RWPE2 (cell line): ENCODE results near the gene CHKB.
"Not testable (repeated sequence)": the region's sequence is repeated elsewhere in the genome, so short reads cannot be mapped to it uniquely, and the experiment has no call there.

Experiments used
- ATAC-seq: fragments of 200-7000 bp; cut with Tn5 transposase; 3 replicates; pipeline ENCODE4 v1.9.1; 2021; ENCODE audit warnings: low read depth
- DNase-seq: peaks from one replicate; pipeline ENCODE4 v3.0.0-alpha.2; 2020; ENCODE audit warnings: low spot score
- H3K27ac ChIP-seq: fragments of 450-650 bp; 2 replicates; pipeline ENCODE4 v1.5.1; 2017; ENCODE audit warnings: mild to moderate bottlenecking; ENCODE audit not compliant: poor library complexity, severe bottlenecking
- H3K27me3 ChIP-seq: fragments of 250-450 bp; sonication (Bioruptor Pico); 2 replicates; pipeline ENCODE4 v1.5.1; 2021; ENCODE audit warnings: mild to moderate bottlenecking, moderate library complexity; ENCODE audit not compliant: insufficient read depth, poor library complexity, severe bottlenecking
- H3K36me3 ChIP-seq: fragments of 250-450 bp; sonication (Bioruptor Pico); 2 replicates; pipeline ENCODE4 v1.5.1; 2020; ENCODE audit warnings: low read depth, mild to moderate bottlenecking, moderate library complexity
- H3K4me1 ChIP-seq: fragments of 250-450 bp; sonication (Bioruptor Pico); 2 replicates; pipeline ENCODE4 v1.5.1; 2021; ENCODE audit warnings: mild to moderate bottlenecking, moderate library complexity; ENCODE audit not compliant: insufficient read depth, poor library complexity, severe bottlenecking
- H3K4me3 ChIP-seq: fragments of 250-450 bp; sonication (Bioruptor Pico); 2 replicates; pipeline ENCODE4 v1.5.1; 2021; ENCODE audit warnings: mild to moderate bottlenecking, moderate library complexity; ENCODE audit not compliant: severe bottlenecking
- H3K9me3 ChIP-seq: fragments of 250-450 bp; sonication (Bioruptor Pico); 2 replicates; pipeline ENCODE4 v1.5.1; 2021; ENCODE audit warnings: mild to moderate bottlenecking, moderate library complexity; ENCODE audit not compliant: severe bottlenecking
- CTCF ChIP-seq: fragments of 450-650 bp; IDR thresholded peaks from one replicate; pipeline ENCODE4 v1.5.1; 2017; ENCODE audit warnings: mild to moderate bottlenecking, moderate library complexity; ENCODE audit not compliant: poor library complexity, severe bottlenecking

Gene CHKB

DNA sequence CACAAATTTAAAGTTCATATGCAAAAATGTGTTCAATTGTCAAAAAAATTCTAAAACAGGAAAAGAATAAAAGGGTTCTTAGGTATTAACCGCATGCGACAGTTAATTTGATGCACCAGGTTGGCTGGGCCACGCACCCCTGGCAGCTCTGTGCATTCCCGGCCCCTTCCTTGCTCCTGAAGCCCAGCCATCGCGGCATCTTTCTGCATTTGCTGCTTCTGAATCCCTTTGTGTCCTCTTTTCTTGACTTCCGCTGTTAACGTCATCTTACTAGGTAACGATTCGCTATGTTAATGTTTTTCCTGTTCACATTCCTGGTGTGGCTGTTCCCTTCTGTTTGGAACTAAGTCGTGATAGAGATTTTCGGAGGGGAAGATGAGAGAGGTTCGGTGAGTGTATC is 44.9 kb downstream of the CHKB start:
- no peak overlapping the region for H3K4me3 ChIP-seq
- H3K27me3 ChIP-seq: no peaks in the 10 kb centered on the region
- DNase-seq: no peak
- TF ChIP-seq CTCF: no peak
- H3K36me3 ChIP-seq: no peaks in the 10 kb centered on the region
- H3K4me1 ChIP-seq: peaks cover 32% of the 10 kb centered on the region
- ATAC-seq: no peak
- peak overlapping the region; percentile 86 for H3K27ac ChIP-seq
- no peaks in the 10 kb centered on the region for H3K9me3 ChIP-seq

GRCh38 chr22:50536226-50536625 is 46.4 kb downstream of the CHKB start:
- H3K27ac ChIP-seq: no peak overlapping the region
- H3K27me3 ChIP-seq: no peaks in the 10 kb centered on the region
- no peak for TF ChIP-seq CTCF
- H3K4me1 ChIP-seq: peaks cover 20% of the 10 kb centered on the region
- H3K36me3 ChIP-seq: no peaks in the 10 kb centered on the region
- DNase-seq (no peak), ATAC-seq (no peak)
- H3K9me3 ChIP-seq: no peaks in the 10 kb centered on the region
- no peak overlapping the region for H3K4me3 ChIP-seq

DNA sequence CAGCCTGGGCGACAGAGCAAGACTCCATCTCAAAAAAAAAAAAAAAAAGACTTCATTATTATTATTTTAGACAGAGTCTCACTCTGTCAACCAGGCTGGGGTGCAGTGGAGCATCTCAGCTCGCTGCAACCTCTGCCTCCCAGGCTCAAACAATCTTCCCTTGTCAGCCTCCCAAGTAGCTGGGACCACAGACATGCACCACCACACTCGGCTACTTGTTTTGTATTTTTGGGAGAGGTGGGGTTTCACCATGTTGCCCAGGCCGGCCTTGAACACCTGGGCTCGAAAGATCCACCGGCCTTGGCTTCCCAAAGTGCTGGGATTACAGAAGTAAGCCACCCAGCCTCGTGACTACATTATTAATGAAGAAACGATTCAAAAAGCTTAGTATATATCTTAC is 47.5 kb downstream of the CHKB start:
- H3K36me3 ChIP-seq: no peaks in the 10 kb centered on the region
- H3K4me3 ChIP-seq: no peak overlapping the region
- ATAC-seq (no peak), DNase-seq (no peak)
- no peak for TF ChIP-seq CTCF
- no peaks in the 10 kb centered on the region for H3K27me3 ChIP-seq
- H3K9me3 ChIP-seq: no peaks in the 10 kb centered on the region
- peaks cover 14% of the 10 kb centered on the region for H3K4me1 ChIP-seq
- H3K27ac ChIP-seq: no peak overlapping the region

DNA sequence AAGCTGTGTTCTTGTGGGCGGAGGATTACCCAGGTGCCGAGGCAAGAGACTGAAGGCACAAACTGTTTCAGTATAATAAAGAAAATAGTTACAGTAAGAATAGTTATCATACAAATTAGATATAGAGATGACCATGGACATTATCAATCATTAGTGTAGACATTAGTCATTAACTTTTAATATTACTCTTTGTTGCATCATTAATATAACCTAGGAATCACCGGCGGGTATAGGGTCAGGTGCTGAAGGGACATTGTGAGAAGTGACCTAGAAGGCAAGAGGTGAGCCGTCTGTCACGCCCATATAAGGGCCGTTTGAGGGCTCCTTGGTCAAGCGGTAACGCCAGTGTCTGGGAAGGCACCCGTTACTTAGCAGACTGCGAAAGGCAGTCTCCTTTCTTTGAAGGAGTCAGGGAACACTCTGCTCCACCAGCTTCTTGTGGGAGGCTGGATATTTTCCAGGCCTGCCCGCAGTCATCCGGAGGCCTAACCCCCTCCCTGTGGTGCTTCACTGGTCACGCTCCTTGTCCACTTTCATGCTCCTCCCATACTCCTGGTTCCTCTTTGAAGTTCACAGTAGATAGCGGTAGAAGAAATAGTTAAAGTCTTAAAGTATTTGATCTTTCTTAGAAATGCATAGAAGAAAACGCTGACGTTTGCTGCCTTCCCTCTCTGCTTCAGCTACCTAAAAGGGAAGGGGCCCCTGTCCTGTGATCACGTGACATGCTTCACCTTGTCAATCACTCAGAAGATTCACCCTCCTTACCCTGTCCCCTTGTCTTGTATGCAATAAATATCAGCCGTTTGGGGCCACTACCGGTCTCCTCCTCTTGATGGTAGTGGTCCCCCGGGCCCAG is 48.6 kb downstream of the CHKB start:
- H3K36me3 ChIP-seq, H3K4me1 ChIP-seq, ATAC-seq, H3K27me3 ChIP-seq, H3K27ac ChIP-seq, DNase-seq, H3K9me3 ChIP-seq, H3K4me3 ChIP-seq: not testable (repeated sequence)

DNA sequence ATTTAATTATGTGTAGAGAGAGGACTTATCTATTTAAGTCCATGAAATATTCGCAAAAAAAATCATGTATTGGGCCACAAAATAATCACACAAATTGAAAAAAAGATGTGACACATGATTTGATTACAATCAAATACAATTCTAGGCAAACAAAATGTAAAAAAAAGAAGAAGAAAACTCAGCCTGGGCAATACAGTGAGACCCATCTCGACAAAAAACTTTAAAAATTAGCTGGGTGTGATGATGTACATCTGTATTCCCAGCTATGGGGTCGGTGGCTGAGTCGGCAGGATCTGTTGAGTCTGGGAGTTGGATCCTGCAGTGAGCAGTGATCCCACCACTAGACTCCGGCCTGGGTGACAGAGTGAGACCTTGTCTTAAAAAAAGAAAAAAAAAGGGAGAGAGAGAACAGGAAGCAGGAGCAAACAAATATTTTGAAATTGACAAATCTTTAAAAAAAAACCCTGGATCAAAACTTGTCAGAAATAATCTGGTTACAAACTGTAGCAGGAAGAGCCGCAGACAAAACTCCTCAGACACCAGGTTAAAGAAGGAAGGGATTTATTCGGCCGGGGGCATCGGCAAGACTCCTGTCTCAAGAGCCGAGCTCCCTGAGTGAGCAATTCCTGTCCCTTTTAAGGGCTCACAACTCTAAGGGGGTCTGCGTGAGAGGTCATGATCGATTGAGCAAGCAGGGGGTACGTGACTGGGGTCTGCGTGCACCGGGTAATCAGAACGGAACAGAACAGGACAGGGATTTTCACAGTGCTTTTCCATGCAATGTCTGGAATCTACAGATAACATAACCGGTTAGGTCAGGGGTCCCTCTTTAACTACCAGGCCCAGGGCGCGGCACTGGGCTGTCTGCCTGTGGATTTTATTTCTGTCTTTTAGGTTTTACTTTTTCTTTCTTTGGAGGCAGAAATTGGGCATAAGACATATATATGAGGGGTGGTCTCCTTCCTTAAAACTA is 49.5 kb downstream of the CHKB start:
- no peak for ATAC-seq
- no peak for DNase-seq
- TF ChIP-seq CTCF: no peak
- Histone ChIP-seq H3K27me3 (no peaks in the 10 kb centered on the region), H3K4me1 (no peaks in the 10 kb centered on the region), H3K36me3 (no peaks in the 10 kb centered on the region), H3K9me3 (no peaks in the 10 kb centered on the region), H3K27ac (no peak overlapping the region), H3K4me3 (no peak overlapping the region)
